ENCODE results near the gene PSORS1C2. TPM values are rescaled to one million over a fixed set of nuclear protein-coding genes. Genes with fewer than 3 reads are reported as not detected.

Gene PSORS1C2
- total RNA-seq, 1 experiment from 2014 or later, result 0.55 TPM

GRCh38 chr6:31179896-31180295, 41.0 kb upstream of the PSORS1C2 start (continued):
- no peak for TF ChIP-seq STAT6 (CRISPR knock-in tag; conservative IDR thresholded peaks at IDR 0.05; ENCODE audit: low read depth)
- TF ChIP-seq CREM (CRISPR knock-in tag; IDR thresholded peaks at IDR 0.05), result no peak
- TF ChIP-seq ZBTB21 (CRISPR knock-in tag; IDR thresholded peaks at IDR 0.05; ENCODE audit: borderline replicate concordance), result no peak

- POLR2A ChIA-PET, result interaction anchor here (0.6 kb wide), 1 partner anchor 13 kb away, joined by 4 read pairs; no protein-coding TSS in a partner anchor
- DNase-seq (ENCODE audit: low spot score) (no peak), ATAC-seq (no peak)
- Mint-ChIP-seq H3K4me1 (peaks cover 65% of the 10 kb centered on the region), H3K36me3 (peaks cover 9% of the 10 kb centered on the region), H3K27me3 (ENCODE audit: low read depth) (no peaks in the 10 kb centered on the region), H3K9me3 (no peaks in the 10 kb centered on the region), H3K27ac (peak overlapping the region; percentile 39), H3K4me3 (peak overlapping the region; percentile 20; the same call in 1 of the 2 replicates)
- CTCF ChIA-PET, result no interaction called here
- no peak for TF ChIP-seq ZNF532 (CRISPR knock-in tag; IDR thresholded peaks at IDR 0.05; ENCODE audit: borderline replicate concordance)
- no peak for TF ChIP-seq ERG (CRISPR knock-in tag; IDR thresholded peaks at IDR 0.05)
- TF ChIP-seq HMGA2 (CRISPR knock-in tag; IDR thresholded peaks at IDR 0.05), result no peak
- TF ChIP-seq NFYB (CRISPR knock-in tag; conservative IDR thresholded peaks at IDR 0.05; ENCODE audit: low read depth), result no peak
- TF ChIP-seq E2F5 (CRISPR knock-in tag; IDR thresholded peaks at IDR 0.05), result no peak
- TF ChIP-seq NFATC4 (CRISPR knock-in tag; IDR thresholded peaks at IDR 0.05), result no peak
- no peak for TF ChIP-seq FOXK1 (CRISPR knock-in tag; IDR thresholded peaks at IDR 0.05)
- TF ChIP-seq GRHL2 (CRISPR knock-in tag; IDR thresholded peaks at IDR 0.05; ENCODE audit: insufficient replicate concordance, severe bottlenecking), result no peak
- no peak for TF ChIP-seq FOXP4 (CRISPR knock-in tag; IDR thresholded peaks at IDR 0.05)
- no peak for TF ChIP-seq ATF2 (CRISPR knock-in tag; IDR thresholded peaks at IDR 0.05; ENCODE audit: borderline replicate concordance, low read depth)
- TF ChIP-seq SMAD4 (CRISPR knock-in tag; IDR thresholded peaks at IDR 0.05), result no peak
- no peak for TF ChIP-seq ZNF671 (CRISPR knock-in tag; IDR thresholded peaks at IDR 0.05)
- TF ChIP-seq TCF7 (CRISPR knock-in tag; IDR thresholded peaks at IDR 0.05; ENCODE audit: low read depth), result no peak
- TF ChIP-seq ARID4B (CRISPR knock-in tag; IDR thresholded peaks at IDR 0.05; ENCODE audit: borderline replicate concordance), result no peak
Observed at GRCh38 chr6:31179042-31179386, 40.1 kb upstream of the PSORS1C2 start.

Measured in WTC11 (cell line).